NCI-H2227 (cell line): ENCODE measurements around the gene PROM1.

Source experiments
- DNase-seq: peaks from one replicate; lab custom pipeline; 2025; ENCODE audit not compliant: unreplicated experiment; lab: John Stamatoyannopoulos, UW

Gene PROM1

DNA sequence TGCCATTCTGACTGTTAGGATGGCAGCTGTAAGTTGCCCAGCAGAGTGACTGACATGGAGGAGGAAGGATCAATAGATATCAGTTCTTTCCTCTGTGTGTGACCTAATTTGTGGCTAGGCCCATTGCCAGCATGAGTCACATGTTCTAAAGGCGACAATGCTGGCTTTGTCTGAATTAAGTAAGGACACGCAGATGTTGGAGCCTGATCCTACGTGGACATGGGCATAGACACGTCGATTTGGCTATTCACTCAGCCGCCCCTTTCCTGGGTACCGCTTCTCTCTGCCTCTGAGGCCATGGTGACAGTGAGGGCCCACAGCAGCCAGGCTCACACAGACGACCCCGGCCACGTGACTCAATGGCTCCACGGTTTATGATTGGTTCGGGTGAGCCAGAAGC, 16.3 kb downstream of the PROM1 start:
- DNase-seq: no peak

DNA sequence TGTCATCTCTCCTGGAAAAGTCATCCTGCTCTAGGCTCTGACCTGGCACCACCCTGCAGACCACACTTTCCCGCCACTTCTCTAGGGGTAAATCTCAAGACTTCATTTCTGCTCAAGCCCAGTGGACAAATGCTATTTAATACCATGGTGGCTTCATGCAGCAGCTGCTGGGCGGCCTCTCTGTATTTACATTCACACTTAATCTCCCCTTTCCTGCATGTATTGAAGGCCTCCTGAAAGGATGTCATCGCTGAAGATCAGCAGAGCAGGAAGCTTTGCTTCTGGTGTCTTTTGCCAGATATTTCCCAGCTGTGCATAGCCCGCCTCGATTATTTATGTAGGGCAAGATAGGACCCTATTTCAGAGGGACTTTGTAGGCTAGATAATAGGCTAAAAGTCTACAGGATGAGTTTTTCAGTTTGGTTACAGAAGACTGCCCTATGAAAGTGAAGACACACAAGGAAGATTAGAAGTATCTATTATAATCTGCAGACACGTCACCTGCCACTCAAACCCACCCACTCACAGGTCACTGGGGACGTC, 17.2 kb downstream of the PROM1 start:
- DNase-seq: no peak

DNA sequence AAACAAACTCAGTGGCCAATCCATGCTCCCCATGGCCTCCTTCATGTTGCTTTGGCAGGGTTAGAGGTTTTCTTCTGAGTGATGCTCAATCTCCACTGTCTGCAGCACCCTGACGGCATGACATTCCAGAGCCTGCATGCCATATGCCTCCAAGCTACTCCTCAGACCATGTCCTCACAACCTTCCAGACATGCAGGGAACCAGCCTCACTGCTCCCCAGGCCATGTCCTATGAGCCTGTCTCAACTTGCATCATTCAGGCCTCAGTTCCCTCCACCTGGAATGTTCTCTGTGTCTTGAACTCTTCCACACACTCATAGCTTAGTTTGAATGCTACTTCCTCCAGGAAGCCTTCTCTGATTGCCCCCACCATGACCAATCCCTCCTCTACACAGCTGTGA, 18.8 kb downstream of the PROM1 start:
- DNase-seq: no peak

DNA sequence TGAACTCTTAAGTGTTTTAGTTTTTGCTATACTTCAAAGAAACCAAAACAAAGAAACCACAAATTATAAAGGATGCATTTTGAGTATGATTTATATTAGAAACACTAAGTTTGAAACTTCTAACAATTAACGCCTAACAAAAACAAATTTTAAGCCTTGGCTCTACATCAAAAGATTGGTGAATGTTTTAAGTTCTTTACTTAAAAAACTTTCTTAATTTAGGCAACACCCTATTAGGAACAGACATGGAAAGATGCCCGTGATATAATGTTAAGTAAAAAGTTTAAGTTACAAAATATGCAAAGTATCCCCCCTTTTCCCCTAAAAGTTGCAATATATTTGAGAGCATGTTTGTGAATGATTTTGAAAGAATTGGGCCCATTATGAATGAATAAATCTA, 21.2 kb downstream of the PROM1 start:
- no peak for DNase-seq

DNA sequence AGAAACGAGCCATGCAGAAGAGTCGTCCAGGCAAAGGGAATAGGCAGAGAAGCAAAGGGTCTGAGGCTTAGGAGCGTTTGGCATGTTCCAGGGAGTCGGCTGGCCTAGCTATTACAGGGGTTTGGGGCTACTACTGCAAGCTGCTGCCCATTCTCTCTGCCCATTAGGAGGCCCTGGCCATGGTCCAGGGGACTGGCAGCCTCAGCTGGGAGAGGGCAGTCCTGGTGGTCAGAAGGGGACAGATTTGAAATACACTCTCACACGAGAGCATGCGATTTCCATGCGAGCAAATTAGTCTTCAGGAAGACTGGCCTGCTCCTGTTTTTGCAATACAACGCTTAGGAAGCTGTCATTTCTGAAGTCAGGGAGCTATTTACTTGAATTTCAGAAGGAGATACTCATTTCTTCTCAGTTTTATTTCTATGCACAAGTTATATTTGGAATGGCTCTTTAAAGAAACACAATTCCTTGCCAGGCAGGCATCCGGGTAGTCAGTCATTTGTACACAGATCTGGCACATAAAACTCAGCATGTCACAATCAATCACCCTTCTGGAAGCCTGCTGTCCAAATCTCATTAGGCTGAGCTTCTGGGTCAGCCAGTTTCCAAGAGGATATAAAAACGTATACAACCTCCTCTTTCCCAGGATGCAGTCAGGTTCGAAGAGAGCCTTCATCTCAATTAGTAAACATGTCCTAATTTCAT, 27.0 kb downstream of the PROM1 start:
- DNase-seq: no peak

DNA sequence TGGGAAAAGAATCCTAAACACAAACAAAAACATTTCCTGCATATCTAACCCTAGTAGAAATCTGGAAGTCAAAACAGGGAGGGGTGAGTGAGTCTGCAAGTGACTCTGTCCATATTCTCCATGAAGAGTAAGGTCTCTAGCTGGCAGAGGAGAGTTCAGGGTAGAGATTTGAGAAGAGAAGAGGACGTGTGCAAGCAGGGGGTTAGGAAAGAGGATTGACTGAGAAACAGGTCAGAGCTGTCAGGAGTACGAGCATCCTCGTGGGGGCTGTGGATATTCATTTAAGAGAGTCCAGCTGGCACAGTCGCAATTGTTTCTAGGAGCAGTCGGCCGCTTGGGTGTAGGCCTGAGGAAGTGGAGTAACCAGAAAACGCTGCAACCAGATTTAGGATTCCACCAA, 27.9 kb downstream of the PROM1 start:
- no peak for DNase-seq

DNA sequence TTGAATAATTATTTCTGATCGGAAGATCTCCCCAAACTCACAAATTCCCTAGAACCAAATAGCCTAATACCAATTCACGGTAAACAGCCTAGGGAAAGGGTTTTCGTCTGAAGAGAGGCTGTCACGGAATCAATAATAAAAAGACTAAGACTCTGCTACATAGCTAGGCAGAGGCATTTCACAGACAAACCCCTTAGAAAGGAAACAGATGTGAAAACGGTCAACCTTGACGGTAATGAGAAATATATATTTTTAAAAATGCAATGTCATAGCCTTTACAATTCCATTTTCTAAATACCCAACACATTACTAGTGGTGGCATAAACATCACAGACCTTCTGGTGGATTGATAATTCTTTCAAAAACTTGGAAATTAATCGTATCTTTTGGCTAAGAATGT, 28.4 kb downstream of the PROM1 start:
- no peak for DNase-seq

DNA sequence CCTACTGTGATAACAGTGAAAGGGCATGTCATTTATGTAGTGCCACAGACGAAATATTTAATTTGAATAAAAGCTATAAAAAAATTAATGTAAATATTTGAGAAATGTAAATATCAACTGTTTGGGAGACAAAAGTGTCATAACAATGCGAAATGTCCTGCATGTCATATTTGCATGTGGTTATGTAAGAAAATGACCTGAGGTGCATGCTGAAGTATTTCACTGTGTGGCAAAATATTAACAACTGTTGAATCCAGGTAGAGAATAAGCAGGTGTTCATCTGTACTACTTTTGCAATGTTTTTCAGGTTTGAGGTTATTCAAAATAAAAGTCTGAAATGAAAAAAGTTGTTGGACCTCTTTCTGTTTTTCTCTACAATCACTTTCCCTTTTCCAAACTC, 30.9 kb downstream of the PROM1 start:
- DNase-seq: no peak

DNA sequence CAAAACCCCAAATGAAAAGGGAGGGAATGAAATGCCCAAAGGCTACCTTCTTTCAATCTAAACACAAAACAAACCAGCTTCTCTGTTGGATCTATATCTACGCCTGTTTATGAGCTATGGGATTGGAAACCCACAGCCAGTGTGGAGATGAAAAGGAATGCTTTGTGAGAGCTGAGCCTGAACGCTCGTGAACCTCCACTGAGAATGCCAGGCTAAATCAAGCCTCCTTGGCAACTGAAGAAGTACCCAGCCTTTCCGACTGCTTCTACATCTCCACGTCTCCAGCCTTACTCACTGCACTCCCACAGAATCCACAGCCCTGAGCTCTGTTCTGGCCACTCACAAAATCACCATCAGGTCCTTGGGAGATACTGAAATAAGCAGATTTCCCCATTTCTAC, 31.8 kb downstream of the PROM1 start:
- no peak for DNase-seq

DNA sequence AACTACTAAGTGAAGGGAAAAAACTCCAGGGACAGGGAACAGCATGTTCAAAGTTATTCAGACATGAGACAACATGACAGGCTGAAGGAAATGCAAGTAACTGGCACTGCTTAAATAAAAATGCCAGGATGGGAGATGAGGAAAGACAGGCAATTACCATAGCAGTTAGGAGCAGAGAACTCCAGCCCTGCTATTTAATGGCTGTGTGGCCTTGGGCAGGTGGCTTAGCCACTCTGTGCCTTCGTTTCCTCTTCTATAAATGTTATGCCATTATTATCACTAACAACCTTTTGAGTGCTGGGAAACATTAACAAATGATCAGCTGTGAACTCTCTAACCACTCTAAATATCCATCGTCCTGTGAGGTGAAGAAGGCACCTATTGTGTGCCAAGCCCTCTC, 32.7 kb downstream of the PROM1 start:
- no peak for DNase-seq

DNA sequence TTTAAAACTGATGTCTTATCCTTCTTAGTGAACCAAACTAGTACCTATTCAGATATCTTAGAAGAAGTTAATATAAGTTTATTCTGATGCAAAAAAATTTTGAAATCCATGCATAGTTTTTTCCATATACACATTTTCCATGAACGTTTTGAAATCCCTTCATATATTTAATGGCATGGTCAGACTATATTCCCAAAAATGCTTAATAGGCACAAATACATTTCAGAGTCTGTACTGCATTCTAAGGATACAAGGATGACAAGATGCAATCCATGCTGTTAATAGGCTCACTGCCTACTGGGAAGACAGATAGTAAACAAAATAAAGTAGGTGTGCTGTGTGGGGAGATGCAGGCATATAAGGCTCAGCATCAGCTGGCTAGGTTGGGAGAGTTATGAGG, 33.2 kb downstream of the PROM1 start:
- DNase-seq: no peak

DNA sequence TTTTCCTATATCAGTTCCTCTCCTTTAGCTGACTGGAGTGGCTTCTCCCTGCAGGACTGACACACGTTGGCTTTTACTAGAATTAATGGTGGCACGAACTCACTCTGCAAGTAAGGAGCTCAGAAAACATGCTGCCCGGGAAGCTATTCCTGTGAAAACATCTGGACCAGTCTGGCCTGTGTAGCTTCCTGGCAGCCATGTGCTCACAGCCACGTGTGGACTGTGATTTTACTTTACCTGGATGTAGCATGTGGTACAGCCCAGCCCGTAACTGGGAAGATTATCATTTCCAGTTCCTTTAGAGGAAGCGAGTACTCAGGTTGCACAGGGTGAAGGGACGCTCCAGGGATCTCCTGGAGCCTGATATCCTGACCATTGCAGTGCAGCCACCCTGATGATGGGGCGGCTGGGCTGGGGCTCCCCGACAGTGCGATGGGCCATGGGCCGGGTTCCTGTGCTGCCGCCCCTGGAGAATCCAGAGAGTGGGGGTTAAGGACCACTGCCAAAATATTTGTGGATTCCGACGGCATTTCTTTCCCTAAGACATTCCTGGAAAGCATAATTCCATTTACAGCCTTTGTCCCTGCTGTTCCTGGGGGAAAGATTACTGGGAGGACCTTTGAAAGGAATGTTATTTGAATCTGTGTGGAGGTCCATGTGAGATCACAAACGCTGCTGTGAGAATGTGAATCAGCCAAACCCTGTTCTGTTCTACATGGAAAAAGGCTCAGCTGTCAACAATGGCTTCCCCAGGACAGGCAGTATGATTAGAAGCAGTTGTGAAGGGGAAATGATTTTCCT, 35.0 kb downstream of the PROM1 start:
- no peak for DNase-seq

DNA sequence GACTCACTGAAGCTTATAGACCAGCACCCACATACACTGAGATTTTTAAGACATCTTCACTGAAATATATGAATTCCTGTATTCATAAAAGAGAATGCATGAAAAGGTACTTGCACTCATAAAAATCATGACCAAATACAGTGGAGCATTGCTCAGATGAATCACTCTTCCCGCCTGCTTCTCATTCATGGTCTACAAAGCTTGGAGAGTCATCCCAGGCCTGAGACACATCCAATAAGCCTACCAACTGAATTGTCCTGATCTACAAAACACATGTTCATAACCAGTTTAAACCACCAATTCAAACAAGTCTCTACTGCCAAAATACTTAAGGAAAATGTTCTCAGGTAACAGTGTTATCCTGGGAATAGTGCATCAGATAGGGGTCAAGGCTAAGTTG, 38.1 kb downstream of the PROM1 start:
- no peak for DNase-seq

DNA sequence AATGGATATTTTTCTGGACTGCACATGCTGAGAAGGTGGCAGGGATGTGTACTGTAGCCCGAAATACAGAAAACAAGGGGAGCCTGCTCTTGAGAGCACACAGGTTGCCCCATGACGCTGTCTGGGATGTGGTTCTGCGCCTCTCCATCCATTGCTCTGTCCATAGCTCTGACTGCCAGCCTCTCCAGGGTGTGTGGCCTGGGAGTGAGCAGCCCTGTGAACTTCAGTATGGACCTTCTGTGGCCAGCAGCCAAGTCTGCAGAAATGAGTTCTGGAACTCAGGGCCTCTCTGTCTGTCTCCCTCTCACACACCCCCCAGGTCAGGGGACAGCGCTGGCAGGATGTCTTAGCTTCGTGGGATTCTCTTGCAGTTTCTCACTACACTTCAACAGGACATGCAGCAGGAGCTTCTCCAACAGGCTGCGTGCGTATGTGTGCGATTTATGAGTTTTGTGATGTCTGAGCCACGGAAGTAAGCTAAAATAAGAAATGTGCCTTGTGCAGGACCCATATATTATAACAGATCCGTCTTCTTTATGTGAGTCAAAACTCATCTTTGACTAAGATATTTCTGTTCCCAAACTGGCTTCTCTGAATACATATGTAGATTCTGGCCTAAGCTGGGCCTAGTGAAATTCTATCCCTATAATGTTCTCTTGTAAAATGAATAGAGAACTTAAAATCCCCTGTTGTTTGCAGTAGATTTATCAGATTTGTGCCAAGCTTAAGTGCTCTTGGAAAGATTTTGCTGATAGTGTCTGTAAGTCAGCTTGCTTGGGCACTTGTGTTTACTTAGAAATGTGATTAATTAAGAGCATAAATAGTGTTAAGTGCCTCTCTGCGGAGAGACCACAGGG, 40.0 kb downstream of the PROM1 start:
- no peak for DNase-seq

DNA sequence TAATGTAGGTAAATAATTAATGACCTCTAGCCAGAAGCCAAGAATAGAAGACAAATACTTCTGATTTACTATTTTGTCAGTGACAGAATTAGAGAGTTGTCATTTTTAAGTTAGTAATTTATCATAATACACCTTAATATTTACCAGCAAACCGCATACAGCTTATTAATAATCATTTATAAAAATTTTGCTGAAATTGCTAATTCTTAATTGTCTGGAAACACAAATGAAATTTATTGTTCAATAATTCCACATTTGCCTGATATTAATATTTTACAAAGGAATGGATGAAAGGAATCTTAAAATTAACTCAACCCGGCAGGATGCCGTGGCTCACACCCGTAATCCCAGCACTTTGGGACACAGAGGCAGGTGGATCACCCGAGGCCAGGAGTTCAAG, 44.7 kb downstream of the PROM1 start:
- no peak for DNase-seq

DNA sequence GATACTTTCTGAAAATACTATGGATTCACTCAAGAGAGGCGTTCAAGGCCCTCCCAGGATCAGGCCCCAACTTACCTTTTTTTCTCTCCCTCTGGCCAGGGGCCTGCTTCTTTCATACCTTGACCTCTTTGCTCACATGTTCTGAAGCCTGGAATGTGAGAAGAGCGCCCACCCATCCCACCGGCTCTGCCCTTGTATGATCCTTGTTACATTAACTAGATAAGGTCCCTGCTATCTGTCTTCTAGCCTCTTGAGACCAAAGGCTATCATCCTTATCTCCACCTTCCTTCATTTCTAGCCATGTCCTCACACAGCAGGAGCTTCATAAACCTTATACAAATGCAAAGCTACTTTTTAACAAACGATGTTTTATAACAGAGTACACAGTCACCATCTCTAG, 45.9 kb downstream of the PROM1 start:
- DNase-seq: no peak

DNA sequence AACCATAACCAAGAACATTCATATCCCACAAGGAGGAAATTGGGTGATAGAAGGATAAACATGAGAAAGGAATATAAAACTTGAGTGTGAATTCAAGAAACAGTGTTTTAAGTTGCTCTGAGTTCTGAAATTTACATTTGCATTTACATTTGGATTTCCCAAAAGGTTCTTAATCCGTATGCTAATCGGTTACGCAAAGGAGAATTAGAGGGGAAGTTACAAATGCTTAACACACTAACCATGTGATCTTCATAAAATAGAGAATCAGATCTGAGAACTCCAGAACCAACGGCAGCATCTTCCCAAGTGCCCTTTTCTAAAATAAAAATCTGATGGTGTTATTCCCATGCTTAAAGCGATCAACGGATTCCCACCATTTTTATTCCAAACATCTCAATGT, 48.0 kb downstream of the PROM1 start:
- DNase-seq: no peak

DNA sequence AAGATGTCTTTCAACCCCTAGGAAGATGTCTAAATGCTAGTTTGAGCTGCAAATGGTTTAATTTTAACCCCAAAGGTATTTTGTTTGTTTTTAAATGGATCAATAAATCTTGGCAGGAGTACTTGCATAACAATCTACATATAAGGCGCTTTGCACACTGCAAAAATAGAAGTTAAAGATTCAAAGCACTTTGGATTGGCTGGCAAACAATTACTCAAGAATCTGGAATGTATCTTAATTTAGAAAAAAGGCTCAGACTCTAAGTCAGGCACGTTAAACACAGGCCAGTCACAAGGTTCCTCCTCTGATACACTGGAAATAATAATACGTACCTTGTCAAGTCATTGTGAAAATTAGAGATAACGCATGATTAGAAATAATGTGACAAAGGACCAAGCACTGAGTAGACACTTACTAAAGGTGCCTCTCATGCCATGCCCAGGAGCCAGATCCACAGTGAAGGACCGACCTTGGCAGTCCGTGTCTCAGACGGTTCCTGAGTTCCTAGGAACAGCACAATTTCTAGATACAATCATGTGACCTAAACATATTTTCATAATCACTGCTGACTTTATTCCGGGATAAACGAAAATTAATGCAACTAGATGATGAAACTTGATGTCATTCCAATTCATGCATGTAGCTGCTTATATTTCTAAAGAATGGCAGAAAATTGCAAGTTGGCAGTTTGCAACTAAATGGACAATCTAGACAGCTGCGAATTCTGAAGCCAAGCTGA, 49.6 kb downstream of the PROM1 start:
- DNase-seq: no peak

DNA sequence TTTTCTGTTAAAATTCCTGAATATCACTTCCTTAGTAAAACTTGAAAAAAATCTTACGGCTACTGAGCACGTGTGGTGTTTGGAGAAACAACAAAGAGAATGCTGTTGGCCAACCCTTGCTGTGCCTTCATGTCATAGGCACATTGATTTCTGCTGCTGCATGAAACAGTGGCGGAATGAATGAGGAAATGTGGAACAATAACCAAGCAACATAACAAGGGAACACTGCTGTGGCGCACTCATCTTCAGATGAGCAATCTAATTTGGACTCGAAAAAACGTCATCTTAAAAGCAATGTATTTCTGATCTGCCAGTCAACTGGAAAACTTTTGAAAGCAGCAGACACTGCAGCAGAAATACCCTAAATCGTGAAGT, 51.4 kb downstream of the PROM1 start:
- DNase-seq: no peak

DNA sequence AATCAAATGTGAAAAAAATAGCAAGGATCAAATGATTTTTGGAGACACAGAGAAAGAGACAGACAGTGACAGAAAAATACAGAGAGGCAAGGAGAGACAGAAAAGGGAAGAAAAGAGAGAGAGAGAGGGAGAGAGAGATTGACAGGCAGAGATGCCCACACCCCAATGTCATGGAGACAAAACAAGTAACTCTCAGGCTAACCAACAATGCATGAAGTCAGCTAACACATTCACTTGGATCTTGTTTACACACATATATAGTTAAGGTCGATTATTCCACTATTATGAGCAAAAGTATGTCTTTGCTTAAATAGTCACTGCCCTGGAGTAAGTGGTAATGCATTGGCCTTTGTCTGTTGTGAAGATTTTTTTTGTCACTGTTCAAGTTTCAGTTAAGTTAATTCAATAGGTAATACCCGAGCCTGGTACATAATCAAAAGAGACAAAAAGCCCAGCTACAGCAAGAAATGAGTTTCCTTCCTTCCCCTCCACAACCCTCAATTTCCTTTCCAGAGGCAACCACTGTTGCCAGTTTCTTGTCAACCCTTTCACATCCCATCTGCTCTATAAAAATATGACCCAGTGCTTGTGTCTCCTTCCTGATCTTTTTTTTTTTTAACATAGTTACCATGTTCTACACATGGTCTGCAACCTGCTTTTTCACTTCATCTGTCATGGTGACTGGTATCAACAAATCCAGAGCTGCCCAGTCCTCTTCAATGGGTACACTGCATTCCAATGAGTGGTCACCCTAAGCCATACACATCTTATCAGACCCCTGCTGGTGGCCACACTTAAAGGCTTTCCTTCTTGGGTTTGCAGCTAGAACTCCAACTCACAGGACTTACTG, 52.1 kb downstream of the PROM1 start:
- no peak for DNase-seq
